Fibroblast of peridontal ligament (primary cell): Measurements from ENCODE around the gene DYNC2I2.
"Not testable (repeated sequence)": the region's sequence is repeated elsewhere in the genome, so short reads cannot be mapped to it uniquely, and the experiment has no call there.

Experiments used
- DNase-seq: peaks from one replicate; pipeline ENCODE4 v3.0.0-alpha.2; 2010; ENCODE audit errors: extremely low read depth

The DYNC2I2 gene

DNA sequence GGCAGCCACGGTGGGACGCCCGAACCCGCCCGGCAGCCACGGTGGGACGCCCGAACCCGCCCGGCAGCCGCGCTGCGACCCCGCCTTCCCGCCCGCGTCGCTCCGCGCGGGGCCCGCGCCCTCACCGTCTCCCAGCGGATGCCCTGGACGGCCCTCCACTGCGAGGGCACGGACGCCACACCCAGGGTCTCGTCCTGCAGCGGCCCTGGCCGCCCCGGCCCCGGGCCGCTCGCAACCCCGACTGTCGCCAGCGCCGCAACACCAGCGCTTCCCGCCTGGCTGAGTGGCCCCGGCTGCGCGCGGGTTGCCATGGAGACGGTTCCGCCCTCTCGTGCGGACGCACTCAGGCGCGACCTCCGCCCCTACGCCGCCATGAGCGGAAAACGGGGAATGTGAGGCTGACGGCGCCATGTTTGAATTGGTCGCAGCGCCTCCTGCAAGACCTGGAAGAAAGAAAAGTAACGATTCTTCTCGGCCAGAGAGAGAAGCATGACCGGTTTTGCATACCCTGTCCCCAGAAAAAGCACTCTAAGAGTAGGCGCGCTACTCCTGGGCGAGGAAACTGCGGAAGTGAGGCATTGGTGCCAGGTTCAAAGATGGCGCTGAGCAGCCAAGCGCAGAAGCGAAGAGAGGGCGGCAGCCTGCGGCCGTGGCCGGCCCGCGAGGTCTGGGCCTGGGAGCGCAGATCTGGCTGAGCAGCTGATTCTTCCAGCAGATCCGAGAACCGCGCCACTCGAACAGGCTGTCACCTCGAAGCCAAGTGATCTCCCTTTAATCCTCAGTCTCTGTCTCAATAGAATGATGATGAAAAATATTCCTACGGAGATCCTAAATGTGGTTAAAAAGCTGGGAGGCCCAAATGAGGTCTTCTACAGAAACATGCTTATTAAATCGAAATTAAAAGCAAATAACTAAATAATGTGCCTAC, at the start of gene DYNC2I2:
DYNC2I2 (minus strand) TSS at position 432 of the 928 bp plus-strand sequence; CDS start at position 311, 121 bp downstream.
- peak; percentile 93 for DNase-seq

DNA sequence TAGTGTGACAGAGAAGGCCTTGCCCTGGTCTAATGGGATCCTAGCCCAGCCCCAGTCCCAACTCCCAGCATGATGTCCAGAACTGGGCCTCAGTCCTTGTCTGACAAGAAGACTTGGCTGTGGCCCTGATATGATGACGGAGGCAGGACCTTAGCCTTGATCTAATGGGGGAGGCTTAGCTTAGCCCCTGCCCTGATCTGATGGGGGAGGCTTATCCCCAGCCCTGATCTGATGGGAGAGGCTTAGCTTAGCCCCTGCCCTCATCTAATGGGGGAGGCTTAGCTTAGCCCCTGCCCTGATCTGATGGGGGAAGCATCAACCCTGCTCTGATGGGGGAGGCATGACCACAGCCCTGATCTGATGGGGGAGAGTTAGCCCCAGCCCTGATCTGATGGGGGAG, 49.4 kb upstream of the DYNC2I2 start:
- DNase-seq, result no peak

DNA sequence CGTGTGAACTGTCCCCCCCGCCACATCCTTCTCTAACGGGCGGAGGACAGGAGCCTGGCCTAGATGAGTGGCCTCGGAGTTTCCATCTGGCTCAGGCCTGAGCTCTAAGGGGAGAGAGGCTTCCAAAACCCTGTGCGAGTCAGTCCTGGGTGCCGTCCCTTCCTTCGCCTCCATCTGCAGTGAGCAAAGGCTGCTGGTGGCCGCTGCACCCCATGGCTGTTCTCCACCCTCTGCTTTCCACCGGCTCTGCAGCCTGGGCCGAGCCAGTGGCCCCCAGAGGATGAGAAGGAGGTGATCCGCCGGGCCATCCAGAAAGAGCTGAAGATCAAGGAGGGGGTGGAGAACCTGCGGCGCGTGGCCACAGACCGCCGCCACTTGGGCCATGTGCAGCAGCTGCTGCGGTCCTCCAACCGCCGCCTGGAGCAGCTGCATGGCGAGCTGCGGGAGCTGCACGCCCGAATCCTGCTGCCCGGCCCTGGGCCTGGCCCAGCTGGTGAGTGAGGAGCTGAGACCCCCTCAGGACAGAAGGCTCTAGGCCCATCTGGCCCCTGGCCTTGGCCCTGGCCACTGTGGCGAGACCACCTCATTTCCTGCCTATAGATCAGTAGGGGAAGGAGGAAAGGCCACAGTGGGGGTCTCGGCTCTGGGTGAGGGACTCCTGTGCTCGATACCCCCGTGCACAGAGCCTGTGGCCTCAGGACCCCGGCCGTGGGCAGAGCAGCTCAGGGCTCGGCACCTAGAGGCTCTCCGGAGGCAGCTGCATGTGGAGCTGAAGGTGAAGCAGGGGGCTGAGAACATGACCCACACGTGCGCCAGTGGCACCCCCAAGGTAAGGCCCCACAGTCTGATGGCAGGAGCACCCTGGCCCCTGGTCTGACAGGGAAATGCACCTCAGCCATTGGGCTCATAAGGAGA, 48.7 kb upstream of the DYNC2I2 start:
- DNase-seq, result no peak

- DNase-seq, result no peak
Observed at GRCh38 chr9:128704356-128704670, 47.7 kb upstream of the DYNC2I2 start.

GRCh38 chr9:128703616-128704355, 47.1 kb upstream of the DYNC2I2 start:
- DNase-seq, result no peak

DNA sequence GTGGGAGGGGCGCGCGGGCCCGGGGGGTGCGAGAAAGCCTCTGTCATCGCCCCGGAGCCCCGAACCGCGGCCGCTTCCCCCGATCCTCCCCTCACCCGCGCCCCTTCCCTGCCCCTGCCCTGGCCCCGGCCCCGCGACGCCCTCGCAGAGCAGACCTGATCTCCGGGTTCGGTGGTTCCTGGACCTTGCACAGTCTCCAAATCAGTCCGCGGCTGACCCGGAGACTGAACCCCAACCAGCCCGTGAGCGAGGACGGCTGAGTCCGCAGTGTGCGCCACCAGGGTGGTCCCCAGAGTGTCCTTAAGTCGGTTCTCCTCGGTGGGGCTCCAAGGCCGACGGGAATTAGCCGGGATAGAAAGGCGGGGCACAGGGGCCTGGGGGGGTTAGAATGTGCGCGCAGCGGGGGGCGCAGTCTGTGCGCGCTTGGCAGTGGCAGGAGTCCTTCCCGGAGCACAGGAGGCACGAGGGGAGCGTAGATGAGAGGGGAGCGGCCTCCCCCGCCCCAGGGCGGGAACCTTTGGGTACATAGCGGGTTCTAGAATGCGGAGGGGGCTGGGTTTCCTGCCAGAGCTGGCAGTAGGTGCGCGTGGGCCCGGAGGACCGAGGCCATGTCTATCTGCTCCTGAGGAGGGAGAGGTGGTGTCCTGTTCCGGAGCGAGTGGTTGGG, 46.4 kb upstream of the DYNC2I2 start:
- DNase-seq, result no peak

GRCh38 chr9:128702445-128702948, 45.9 kb upstream of the DYNC2I2 start, which contains the start of gene PKN3:
Gene PKN3 (plus strand): TSS chr9:128702503. CDS start chr9:128702916, 413 bp downstream.
- DNase-seq, result peak; percentile 66

- no peak for DNase-seq
Observed at GRCh38 chr9:128701227-128701854, 44.7 kb upstream of the DYNC2I2 start.

DNA sequence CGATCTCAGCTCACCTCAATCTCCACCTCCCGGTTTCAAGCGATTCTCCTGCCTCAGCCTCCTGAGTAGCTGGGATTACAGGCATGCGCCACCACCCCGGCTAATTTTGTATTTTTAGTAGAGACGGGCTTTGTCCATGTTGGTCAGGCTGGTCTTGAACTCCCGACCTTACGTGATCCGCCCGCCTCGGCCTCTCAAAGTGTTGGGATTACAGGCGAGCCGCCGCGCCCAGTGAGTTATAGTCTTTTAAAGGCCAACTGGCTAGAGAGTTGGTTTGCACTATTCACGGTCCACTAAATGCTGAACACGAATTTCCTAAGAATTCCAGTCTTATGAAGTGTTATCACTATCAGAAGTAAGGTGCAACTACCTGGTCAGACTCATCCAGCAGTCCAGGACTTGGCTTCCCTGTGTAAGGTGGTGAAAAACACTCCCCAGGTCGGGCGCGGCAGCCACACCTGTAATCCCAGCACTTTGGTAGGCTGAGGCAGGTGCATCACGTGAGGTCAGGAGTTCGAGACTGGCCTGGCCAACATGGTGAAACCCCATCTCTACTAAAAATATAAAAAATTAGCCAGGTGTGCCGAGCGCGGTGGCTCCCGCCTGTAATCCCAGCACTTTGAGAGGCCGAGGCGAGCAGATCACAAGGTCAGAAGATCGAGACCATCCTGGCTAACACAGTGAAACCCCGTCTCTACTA, 42.6 kb upstream of the DYNC2I2 start:
- DNase-seq, result not testable (repeated sequence)

DNA sequence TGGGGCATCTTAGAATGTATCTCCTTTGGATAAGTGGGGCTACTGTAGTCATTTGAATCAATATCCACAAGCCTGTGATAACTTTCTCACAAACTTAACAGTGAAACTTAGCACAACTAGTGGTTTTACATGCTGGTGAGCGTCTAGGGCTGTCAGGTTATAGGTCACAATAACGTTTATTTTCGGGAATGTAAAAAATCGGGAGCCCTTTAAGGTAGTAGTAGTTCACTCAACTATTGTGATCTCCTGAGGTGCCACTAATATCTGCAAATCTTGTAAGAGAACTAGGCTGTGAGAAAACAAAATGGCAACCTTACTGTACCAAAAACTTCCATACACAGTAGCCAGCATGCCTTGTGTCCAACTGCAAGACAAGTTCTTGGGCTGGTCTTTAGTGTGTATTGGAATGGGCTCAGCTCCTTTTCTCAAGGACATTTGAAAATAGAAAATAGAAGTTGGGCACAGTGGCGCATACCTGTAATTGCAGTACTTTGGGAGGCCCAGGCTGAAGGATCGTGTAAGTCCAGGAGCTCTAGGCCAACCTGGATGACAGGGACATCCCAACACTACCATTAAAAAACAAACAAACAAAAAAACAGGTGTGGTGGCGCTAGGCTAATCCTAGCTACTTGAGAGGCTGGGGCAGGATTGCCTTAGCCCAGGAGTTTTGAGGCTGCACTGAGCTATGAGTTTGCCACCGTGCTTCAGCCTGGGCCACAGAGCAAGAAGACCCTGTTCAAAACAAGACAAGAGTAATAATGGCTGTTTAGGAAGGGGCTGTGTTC, 40.5 kb upstream of the DYNC2I2 start:
- DNase-seq, result no peak

DNA sequence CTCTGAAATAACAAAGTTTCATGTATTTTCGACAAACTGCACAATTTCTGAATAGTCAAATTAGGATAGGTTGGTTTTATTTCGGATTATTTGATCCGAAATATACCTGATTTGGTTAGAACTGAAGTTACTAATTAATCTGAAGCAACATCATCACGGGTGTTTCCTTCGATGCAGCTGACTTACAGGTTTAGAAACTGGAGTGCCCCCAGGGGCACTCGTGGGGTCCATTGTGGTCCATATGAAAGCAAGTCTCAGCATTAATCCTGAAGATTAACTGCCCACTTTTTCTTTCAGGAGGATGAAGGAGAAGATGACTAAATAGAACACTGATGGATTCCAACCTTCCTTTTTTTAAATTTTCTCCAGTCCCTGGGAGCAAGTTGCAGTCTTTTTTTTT, 37.7 kb upstream of the DYNC2I2 start:
- DNase-seq, result no peak

- DNase-seq, result not testable (repeated sequence)
Observed at GRCh38 chr9:128693738-128694137, 37.1 kb upstream of the DYNC2I2 start.

GRCh38 chr9:128690684-128691034, 34.0 kb upstream of the DYNC2I2 start:
- DNase-seq, result no peak

DNA sequence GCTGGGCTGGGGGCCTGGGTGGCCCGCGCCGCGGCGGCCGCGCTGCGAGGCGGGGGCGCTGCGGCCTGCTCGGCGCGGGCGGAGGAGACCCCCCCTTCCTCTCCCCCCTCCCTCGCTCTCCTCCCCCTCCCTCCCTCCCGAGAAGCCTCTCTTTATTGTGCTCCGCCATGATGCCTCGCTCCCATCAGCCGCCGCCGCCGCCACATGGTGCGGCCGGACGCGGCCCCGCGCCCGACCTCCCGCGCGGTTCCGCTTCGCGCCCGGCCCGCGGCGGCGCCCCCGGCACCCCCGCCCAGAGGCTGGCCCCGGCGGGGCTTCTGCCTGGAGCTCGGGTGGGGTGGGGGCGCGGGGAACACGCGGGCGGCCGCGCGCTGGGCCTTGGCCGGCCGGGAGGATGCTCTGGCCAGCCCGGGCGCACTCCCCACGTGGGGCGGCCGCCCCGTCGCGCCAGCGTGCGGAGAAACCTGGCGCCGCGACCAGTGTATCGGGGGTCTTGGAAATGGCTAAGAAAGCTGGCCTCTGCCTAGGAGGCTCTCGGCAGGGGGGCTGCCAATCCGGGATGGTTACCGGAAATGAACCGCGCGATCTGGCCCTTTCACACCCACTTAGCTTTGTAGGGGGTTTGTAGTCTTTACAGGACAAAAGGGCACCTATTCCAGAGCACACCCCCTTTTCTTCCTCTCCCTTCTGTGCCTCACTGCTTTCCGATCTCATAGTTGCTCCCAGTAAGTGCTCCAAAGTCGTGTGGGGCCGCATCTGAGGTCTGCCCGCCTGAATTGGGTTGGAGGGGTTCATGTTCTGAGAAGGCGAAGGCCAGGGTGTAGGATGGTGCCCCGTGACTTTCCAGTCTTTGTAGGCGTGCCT, 33.4 kb upstream of the DYNC2I2 start:
- DNase-seq, result peak; percentile 32

GRCh38 chr9:128689293-128689774, 32.7 kb upstream of the DYNC2I2 start:
- DNase-seq, result no peak

DNA sequence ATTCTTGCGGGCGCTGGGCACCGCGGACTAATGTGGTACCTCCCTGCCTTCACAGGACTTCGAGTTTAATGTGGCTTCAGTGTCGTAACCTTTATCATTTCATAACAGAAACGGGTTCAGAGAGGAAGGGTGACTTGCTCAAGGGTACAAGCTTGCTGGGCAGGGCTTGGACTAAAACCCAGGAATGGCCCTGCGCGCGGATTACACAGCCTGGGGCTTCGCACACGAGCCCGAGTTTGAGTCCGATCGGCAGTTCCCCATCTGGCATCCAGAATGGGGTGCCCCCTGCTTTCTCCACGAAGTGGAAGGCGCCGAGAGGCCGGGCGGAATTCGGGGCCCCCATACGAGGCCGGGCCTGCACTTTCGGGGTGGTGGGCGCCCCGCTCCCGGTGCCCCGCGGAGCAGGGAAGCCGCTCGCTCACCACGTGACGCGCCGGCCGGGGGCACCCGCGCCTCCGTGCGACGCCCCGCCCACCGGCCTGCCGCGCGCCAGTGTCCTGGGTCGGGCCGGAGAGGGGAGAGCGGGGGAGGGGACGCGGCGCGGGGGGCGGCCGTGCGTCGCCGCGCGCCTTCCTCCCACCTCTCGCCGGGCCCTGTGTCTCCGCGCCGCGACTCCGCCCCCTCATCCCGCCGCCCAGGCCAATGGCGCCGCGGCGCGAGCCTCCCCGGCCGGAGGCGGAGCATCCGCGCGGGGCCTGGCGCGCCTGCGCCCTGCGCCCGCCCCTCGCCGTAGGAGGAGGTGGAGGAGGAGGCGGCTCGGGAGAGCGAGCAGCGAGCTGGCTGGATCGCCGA, 32.0 kb upstream of the DYNC2I2 start, which contains the start of gene SET:
SET (plus strand) TSS at position 722 of the 792 bp plus-strand sequence. CDS start 361 bp downstream, outside the sequence.
- DNase-seq, result peak; percentile 82

DNA sequence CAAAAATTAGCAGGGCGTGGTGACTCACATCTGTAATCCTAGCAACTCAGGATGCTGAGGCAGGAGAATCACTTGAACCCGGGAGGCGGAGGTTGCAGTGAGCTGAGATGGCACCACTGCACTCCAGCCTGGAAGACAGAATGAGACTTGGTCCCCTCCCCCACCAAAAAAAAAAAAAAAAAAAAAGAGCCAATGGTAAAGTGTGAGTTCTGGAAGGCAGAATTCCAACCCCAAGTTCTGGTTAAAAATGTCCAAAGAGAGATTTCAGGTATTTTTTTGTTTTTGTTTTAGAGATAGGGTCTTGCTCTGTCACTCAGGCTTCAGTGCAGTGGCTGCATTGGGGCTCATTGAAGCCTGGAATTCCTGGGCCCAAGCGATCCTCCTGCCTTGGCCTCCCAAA, 30.8 kb upstream of the DYNC2I2 start:
- DNase-seq, result no peak
